Measurements from ENCODE around the gene CPZ.

DNA sequence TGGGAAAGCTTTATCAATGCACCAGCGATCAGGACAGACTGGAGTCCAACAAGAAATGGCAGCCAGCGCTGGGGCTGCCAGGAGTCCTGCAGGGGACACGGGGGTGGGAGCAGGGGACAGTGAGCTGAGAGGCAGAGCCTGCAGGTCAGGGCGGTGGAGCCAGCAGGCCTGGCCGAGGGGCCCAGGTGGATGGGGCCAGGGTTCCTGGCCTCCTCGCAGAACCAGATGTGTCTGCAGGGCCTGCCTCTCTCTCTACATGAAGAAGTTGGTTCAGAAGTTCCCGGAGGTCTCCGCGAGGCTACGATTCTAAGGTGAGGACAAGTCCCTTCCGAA is 63.6 kb downstream of the CPZ start:
- TF ChIP-seq, protein P1, sequence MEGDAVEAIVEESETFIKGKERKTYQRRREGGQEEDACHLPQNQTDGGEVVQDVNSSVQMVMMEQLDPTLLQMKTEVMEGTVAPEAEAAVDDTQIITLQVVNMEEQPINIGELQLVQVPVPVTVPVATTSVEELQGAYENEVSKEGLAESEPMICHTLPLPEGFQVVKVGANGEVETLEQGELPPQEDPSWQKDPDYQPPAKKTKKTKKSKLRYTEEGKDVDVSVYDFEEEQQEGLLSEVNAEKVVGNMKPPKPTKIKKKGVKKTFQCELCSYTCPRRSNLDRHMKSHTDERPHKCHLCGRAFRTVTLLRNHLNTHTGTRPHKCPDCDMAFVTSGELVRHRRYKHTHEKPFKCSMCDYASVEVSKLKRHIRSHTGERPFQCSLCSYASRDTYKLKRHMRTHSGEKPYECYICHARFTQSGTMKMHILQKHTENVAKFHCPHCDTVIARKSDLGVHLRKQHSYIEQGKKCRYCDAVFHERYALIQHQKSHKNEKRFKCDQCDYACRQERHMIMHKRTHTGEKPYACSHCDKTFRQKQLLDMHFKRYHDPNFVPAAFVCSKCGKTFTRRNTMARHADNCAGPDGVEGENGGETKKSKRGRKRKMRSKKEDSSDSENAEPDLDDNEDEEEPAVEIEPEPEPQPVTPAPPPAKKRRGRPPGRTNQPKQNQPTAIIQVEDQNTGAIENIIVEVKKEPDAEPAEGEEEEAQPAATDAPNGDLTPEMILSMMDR (IDR thresholded peaks at IDR 0.05): no peak
- no peak for TF ChIP-seq POLR2A (IDR thresholded peaks at IDR 0.05)

Data from thyroid gland (tissue), 4 donors.